ENCODE measurements around the gene PRPS1. TPM values are rescaled to one million over a fixed set of nuclear protein-coding genes. Genes with fewer than 3 reads are reported as not detected.

Gene PRPS1
- total and polyA plus RNA-seq, 4 donors = 13.3 to 32.2 (median 26.1) TPM

DNA sequence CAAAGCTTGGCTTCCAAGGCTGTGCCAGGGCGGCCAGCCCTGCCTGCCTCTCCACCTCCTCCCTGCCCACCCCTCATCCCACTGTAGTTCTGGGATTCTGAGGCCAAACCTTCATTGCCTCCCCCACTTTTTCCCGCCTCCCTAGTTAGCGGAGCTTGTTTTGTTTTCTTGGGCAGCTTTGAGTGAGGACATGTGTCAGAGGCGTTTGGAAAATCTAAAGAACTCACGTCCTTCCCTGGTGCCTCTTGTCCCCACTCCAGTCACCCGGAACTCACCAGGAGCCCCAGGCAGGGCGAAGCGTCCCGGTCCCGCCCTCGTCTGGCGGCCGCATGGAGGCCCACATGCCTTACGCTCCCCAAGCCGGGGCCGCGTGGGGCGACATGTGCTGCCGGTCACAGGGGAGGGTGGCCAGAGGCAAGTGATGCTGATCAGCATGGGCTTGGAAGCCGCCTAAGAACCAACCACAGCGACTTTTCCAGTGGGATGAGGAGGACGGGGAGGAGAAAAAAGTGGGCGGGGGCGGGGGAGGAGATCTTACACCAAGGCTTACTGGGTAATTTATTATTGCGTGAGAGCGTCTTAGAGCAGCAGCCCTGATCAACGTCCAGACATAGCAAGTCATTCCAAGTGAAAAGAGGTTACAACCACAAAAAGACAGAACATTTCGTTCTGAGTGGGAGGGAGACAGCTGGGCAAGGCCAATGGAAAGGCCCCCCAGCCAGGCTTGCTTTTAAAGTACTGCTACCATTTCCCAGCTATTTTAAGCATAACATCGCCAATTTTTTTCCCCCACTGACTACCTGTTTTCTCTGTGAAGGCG, 48.5 kb downstream of the PRPS1 start (continued):
- no peak for TF ChIP-seq FOXA2 (IDR thresholded peaks at IDR 0.05)
- TF ChIP-seq, protein P1, sequence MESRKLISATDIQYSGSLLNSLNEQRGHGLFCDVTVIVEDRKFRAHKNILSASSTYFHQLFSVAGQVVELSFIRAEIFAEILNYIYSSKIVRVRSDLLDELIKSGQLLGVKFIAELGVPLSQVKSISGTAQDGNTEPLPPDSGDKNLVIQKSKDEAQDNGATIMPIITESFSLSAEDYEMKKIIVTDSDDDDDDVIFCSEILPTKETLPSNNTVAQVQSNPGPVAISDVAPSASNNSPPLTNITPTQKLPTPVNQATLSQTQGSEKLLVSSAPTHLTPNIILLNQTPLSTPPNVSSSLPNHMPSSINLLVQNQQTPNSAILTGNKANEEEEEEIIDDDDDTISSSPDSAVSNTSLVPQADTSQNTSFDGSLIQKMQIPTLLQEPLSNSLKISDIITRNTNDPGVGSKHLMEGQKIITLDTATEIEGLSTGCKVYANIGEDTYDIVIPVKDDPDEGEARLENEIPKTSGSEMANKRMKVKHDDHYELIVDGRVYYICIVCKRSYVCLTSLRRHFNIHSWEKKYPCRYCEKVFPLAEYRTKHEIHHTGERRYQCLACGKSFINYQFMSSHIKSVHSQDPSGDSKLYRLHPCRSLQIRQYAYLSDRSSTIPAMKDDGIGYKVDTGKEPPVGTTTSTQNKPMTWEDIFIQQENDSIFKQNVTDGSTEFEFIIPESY (IDR thresholded peaks at IDR 0.05) = no peak
- TF ChIP-seq TAF1 (conservative IDR thresholded peaks at IDR 0.05) = no peak

DNA sequence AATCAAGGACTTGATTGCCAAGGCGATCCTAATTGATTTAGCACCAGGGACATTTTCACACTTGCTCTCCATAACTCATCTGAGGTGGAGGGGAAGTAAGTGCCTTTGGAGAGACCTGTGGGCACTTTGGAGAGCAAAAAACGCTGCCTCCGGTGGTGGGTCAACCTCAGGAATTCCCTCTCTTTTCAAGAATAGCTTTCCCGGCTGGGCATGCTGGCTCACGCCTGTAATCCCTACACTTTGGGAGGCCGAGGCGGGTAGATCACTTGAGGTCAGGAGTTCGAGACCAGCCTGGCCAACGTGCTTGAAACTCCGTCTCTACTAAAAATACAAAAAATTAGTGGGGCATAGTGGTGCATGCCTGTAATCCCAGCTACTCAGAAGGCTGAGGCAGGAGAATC, 49.2 kb downstream of the PRPS1 start:
- H3K9ac ChIP-seq (ENCODE audit: low read depth in 1 of 2, low read length in 2 of 2) = peak overlapping the region in 1 of 2 donors; percentile 47

DNA sequence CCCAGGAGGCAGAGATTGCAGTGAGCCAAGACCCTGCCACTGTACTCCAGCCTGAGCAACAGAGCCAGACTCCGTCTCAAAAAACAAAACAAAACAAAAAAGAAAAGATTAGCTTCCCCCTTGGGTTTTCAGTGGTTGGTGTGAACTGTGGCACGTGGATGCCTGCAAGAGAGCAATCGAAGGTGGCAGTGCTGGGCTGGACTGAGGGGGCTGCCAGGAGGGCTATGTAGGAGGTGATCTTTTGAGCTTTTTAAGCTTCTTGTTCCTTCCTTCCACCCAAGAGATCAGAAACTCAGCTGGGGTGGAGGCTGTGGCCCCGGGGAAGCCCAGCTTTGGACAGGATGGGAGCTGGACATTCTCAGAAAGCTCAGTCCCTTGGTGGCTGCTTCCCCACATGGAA, 49.6 kb downstream of the PRPS1 start:
- Histone ChIP-seq H3K9ac (ENCODE audit: low read depth in 1 of 2, low read length in 2 of 2) (no peak overlapping the region), H3K9me3 (ENCODE audit: control insufficient read depth in 4 of 4, low read length in 3 of 4) (no peaks in the 10 kb centered on the region), H3K36me3 (ENCODE audit: control insufficient read depth in 4 of 4, insufficient read depth in 3 of 4, low read depth in 1 of 4, low read length in 3 of 4) (no peaks in the 10 kb centered on the region), H3K4me3 (ENCODE audit: low read depth in 1 of 3, low read length in 3 of 3) (no peak overlapping the region), H3K27me3 (ENCODE audit: control insufficient read depth in 4 of 4, insufficient read depth in 4 of 4, low read length in 3 of 4) (no peaks in the 10 kb centered on the region), H3K4me1 (ENCODE audit: control insufficient read depth in 4 of 4, insufficient read depth in 4 of 4, low read length in 3 of 4) (peaks cover 4 to 14% (median 8%) of the 10 kb centered on the region in 4 donors), H3K27ac (ENCODE audit: low read depth in 1 of 2, low read length in 2 of 2) (no peak overlapping the region)
- 80% methylated on average over 4 of the region's 4 CpGs for WGBS
- DNase-seq (ENCODE audit: low spot score) = no peak
- TF ChIP-seq, protein P2, sequence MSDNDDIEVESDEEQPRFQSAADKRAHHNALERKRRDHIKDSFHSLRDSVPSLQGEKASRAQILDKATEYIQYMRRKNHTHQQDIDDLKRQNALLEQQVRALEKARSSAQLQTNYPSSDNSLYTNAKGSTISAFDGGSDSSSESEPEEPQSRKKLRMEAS (IDR thresholded peaks at IDR 0.05) = no peak
- TF ChIP-seq FOXA2 (IDR thresholded peaks at IDR 0.05) (no peak), TAF1 (conservative IDR thresholded peaks at IDR 0.05) (no peak), SP1 (IDR thresholded peaks at IDR 0.05) (no peak), RAD21 (IDR thresholded peaks at IDR 0.05) (no peak), JUND (IDR thresholded peaks at IDR 0.05) (no peak), HNF4A (conservative IDR thresholded peaks at IDR 0.05) (no peak), GABPA (IDR thresholded peaks at IDR 0.05 in 1 of 2, conservative IDR thresholded peaks at IDR 0.05 in 1 of 2) (no peak), HNF4G (IDR thresholded peaks at IDR 0.05) (no peak)
- TF ChIP-seq, protein P3, sequence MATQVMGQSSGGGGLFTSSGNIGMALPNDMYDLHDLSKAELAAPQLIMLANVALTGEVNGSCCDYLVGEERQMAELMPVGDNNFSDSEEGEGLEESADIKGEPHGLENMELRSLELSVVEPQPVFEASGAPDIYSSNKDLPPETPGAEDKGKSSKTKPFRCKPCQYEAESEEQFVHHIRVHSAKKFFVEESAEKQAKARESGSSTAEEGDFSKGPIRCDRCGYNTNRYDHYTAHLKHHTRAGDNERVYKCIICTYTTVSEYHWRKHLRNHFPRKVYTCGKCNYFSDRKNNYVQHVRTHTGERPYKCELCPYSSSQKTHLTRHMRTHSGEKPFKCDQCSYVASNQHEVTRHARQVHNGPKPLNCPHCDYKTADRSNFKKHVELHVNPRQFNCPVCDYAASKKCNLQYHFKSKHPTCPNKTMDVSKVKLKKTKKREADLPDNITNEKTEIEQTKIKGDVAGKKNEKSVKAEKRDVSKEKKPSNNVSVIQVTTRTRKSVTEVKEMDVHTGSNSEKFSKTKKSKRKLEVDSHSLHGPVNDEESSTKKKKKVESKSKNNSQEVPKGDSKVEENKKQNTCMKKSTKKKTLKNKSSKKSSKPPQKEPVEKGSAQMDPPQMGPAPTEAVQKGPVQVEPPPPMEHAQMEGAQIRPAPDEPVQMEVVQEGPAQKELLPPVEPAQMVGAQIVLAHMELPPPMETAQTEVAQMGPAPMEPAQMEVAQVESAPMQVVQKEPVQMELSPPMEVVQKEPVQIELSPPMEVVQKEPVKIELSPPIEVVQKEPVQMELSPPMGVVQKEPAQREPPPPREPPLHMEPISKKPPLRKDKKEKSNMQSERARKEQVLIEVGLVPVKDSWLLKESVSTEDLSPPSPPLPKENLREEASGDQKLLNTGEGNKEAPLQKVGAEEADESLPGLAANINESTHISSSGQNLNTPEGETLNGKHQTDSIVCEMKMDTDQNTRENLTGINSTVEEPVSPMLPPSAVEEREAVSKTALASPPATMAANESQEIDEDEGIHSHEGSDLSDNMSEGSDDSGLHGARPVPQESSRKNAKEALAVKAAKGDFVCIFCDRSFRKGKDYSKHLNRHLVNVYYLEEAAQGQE (IDR thresholded peaks at IDR 0.05) = no peak

More for the DNA sequence above, 49.2 kb downstream of the PRPS1 start:
- no peaks in the 10 kb centered on the region for H3K36me3 ChIP-seq (ENCODE audit: control insufficient read depth in 4 of 4, insufficient read depth in 3 of 4, low read depth in 1 of 4, low read length in 3 of 4)
- H3K9me3 ChIP-seq (ENCODE audit: control insufficient read depth in 4 of 4, low read length in 3 of 4) = no peaks in the 10 kb centered on the region
- H3K4me1 ChIP-seq (ENCODE audit: control insufficient read depth in 4 of 4, insufficient read depth in 4 of 4, low read length in 3 of 4) = peaks cover 2 to 12% (median 7%) of the 10 kb centered on the region in 4 donors
- no peak for DNase-seq (ENCODE audit: low spot score)
- H3K4me3 ChIP-seq (ENCODE audit: low read depth in 1 of 3, low read length in 3 of 3) = no peak overlapping the region
- H3K27me3 ChIP-seq (ENCODE audit: control insufficient read depth in 4 of 4, insufficient read depth in 4 of 4, low read length in 3 of 4) = no peaks in the 10 kb centered on the region
- TF ChIP-seq EGR1 (IDR thresholded peaks at IDR 0.05; ENCODE audit: low read depth in 2 of 2) = no peak
- TF ChIP-seq, protein P2 (IDR thresholded peaks at IDR 0.05) = no peak
- 68% methylated on average over 10 of the region's 10 CpGs for WGBS
- peak overlapping the region in 1 of 2 donors; percentile 69 for H3K27ac ChIP-seq (ENCODE audit: low read depth in 1 of 2, low read length in 2 of 2)

Measured in liver (tissue), 9 donors.